Left ventricle myocardium superior (tissue), 1 donor: ENCODE results near the gene INMT. TPM values are rescaled to one million over a fixed set of nuclear protein-coding genes. Genes with fewer than 3 reads are reported as not detected.
"Not testable (repeated sequence)": the region's sequence is repeated elsewhere in the genome, so short reads cannot be mapped to it uniquely, and the experiment has no call there.

Source experiments
- ATAC-seq: fragments of 200-7000 bp; cut with Tn5 transposase; one replicate; pipeline ENCODE4 v1.9.1; 2020; ENCODE audit warnings: mild to moderate bottlenecking, moderate library complexity
- DNase-seq: peaks from one replicate; pipeline ENCODE4 v3.0.0-alpha.2; 2020
- intact Hi-C: fragments of 100-400 bp; cut with micrococcal nuclease; formaldehyde crosslinking; loops from one replicate; pipeline ENCODE4 v1.11.0; 2022
- long read RNA-seq: library from polyadenylated mRNA; unstranded; transcript quantifications from one replicate; pipeline ENCODE4 v2.0.0, GENCODE V29; 2021
- total RNA-seq: library from RNA; stranded (reverse); fragmentation: NEBNext Ultra II Directional; extraction: Animal tissue kit (Norgen Biotek cat#: 25700); gene quantifications from one replicate; pipeline ENCODE4 v1.2.1, GENCODE V29; 2021
- donor health status: DM: no; HTN: yes; CAD: no; lungs with severe emphysema.

Gene INMT
- 50.2 TPM for total RNA-seq
- long read RNA-seq, transcript INMT-201 (3 exons, 2,559 nt), result major isoform, 11 of 12 reads
- long read RNA-seq, partial matches to known transcripts, result 0 of 12 reads
- long read RNA-seq, other reads (novel, unspliced or antisense), result 0 of 12 reads

DNA sequence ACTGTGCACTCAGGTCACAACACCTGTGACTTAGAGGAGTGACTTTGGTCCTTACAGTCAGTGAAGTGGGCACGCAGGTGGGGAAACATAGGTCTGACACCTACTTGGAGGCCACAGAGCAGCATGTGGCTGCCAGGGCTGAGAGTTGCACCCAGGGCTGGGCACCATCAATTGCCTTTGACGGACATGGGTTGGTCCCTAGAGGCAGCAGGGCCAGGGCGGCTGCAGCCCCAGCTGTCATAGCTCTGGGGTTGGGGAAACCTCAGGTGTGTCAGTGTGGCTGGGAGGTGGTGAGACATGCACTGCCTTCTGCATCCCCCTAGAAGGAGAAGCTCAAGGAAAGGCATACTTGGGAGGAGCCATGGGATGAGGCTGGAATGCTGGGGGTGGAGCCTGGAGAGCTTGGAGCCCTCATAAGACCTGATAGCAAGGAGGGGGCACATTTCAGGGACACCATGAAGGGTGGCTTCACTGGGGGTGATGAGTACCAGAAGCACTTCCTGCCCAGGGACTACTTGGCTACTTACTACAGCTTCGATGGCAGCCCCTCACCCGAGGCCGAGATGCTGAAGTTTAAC lies at the start of gene INMT:
Gene INMT, plus strand, starts transcription at position 440 of the 578 bp plus-strand sequence. Its CDS starts 16 bp downstream, at position 456.
- ATAC-seq (peak; percentile 50), DNase-seq (peak; percentile 54)
- intact Hi-C loops, result no loop called here

DNA sequence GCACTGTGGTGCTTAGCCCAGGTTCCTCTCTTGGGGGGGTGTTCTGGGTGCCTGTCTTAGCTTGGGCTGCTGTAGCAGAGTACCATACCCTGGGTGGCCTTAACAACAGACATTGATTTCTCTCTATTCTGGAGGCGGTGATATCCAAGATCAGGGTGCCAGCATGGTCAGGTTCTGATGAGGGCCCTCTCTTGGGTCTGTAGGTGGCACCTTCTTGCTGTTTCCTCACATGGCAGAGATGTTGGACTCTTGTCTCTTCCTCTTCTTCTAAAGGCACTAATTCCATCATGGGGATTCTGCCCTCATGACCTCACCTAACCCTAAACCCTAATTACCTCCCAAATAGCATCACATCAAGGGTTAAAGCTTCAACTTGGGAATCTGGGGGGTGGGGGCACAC lies 49.7 kb upstream of the INMT start:
- DNase-seq (no peak), ATAC-seq (no peak)
- intact Hi-C loops, result no loop called here

GRCh38 chr7:30703756-30704155 lies 48.2 kb upstream of the INMT start:
- intact Hi-C loops, result no loop called here
- ATAC-seq, result no peak

DNA sequence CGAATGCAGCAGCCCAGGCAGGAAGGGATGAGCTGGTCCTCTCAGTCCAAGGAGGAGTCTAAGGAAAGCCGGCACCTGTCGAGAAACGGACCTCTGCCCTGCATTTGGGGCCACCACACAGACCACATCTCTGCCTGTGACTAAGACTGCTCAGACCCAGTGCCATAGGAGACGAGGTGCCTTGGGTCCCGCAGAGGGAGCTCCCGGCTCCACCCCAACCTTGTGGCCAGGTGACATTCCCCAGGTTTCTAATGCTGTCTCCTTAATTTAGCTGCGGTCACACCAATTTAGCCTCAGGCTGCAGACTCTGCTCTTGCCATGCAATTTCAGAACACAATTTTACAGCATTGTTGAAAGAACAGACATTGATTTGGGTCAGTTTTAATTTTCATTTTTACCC lies 46.9 kb upstream of the INMT start:
- ATAC-seq, result no peak
- DNase-seq, result no peak
- intact Hi-C loops, result no loop called here

More at GRCh38 chr7:30703756-30704155, 48.2 kb upstream of the INMT start:
- DNase-seq, result no peak

DNA sequence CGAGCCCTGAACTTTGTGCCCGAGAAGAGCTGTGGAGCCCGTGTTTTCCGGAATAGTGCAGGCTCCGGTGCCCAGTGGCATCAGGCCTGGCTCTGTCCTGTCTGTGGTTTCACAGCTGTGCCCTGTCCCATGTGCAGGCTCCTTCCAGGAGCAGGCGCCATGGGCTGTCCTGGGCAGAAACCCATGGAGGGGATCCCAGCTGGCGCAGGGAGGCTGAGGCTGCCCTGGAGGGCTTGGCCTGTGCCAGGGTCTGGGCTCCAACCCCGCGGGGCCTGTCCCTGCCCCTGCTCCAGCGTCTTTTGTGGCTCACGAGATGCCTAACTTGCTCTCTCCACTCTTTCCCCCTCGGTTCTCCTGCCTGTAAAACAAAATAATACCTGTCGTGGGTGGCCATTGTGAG lies 46.3 kb upstream of the INMT start:
- ATAC-seq (no peak), DNase-seq (no peak)
- intact Hi-C loops, result no loop called here

- ATAC-seq (no peak), DNase-seq (no peak)
- intact Hi-C loops, result no loop called here
These were observed 45.6 kb upstream of the INMT start for GRCh38 chr7:30706316-30706715.

DNA sequence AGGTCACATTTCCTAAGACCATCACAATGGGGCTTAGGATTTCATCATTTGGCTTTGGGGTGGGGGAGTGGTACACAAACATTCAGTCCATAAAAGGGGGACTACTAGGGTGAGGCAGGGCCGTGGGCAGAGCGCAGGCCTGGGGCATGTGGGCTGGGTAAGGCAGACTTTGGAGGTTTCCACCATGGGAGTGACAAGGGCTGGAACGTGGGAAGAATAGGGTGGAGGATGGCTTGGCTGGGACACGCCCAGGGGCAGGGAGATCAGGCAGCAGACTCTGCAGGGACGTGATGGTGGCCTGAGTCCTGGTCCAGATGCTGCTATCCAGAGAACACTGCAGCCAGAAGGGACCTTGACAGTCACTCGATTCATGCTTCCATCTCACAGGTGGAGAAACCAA lies 45.0 kb upstream of the INMT start:
- intact Hi-C loops, result no loop called here
- DNase-seq, result no peak
- peak; percentile 28 for ATAC-seq

DNA sequence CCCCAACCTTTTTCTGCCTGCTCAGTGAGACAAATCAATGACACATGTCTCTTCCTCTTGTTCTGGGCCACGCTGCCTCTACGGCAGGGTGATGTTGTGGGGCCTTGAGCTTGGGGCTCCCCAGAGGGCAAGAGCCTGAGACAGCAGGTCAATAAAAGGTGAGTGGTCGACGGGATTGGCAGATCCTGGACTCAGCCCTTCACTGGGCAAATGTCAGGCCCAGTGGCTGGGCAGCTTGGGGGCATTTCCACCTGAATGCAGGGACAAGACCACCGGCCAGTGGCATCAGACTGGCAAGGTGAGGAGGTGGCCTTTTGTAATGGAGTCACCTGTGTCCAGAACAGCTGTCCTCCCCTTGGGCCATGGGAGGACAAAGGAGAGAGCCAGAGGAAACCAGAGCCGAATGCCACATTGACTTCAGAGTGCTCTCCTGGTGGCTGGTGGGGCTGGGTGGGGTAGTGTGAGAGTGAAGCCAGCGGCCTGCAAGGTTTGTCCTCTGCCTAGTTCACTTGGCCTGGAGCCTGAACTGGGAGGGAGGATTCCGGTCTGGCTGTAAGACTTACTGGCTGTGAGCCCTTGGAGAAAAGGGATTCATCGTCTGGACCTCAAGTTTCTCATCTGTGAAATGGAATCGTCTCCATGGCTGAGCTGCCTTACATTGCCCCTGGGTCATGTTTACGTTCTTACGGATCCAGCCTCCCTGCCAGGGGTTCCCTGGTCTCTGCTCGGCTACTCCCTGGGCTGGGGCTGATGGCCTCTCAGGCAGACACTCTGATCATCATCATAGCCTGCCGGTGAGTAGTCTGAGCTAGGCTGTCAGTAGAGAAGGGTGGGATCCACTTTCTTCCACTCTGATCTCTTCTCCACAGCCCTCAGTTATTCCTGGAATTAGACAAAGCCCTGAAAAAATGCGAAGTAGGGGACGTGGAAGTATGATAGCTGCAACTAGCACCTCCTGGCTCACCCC lies 44.3 kb upstream of the INMT start:
- intact Hi-C loops, result no loop called here
- peak; percentile 85 for ATAC-seq

GRCh38 chr7:30708412-30708811 lies 43.5 kb upstream of the INMT start:
- DNase-seq (no peak), ATAC-seq (peak; percentile 69)
- intact Hi-C loops, result no loop called here

More for the DNA sequence above, 44.3 kb upstream of the INMT start:
- peak; percentile 68 for DNase-seq

DNA sequence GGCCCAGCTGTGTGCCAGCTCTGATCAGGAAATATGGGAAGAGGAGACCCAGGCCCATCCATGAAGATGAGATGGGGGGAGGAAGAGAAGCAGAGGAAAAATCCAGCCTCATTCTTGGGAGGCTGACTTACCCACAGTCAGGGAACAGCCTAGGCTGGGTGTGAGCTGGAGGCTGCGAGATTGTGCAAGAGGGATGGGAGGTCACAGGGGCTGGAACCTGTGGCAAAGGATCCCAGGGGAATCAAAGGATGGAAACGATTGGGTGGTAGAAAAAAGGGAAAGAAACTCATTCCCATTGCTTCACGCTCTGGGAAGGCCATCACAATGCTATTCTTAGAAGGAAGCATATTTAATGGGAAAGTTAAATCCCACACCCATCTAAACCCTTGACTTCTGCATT lies 43.0 kb upstream of the INMT start:
- DNase-seq (peak; percentile 54), ATAC-seq (peak; percentile 85)
- intact Hi-C loops, result no loop called here

DNA sequence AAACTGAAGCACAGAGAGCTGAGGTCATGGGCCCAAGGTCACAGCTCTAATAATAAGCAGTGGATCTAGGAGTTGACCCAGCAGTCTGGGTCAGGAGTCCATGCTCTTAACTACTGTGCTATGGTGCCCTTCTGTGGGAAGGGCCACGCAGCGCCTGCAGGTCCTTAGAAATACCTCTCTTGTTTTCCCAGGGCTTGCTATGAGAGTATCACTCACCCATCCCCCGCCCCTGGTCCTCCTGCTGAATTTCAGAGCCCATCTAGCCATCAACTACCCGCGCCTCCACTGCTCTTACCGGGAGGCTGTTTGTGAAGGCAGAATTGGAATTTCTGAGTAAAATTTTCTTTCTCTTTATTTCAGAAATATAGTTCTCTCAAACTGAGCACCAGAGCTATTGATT lies 42.4 kb upstream of the INMT start:
- DNase-seq (no peak), ATAC-seq (no peak)
- intact Hi-C loops, result no loop called here

DNA sequence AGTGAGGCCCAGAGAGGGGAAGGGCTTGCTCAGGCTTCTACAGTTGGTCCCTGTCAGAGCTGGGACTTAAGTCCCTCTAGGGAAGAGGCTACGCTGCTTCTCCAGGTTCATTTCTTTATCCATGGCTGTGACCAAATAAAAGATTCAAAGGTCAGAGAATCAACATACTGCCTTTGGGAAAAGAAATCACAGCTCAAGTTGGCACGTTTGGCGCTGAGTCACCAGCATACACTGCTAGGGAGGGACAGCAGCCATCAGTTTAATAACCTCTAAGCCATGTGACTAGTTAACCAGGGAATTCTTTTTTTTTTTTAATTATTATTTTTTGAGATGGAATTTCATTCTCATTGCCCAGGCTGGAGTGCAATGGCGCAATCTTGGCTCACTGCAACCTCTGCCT lies 41.3 kb upstream of the INMT start:
- intact Hi-C loops, result no loop called here
- DNase-seq (no peak), ATAC-seq (no peak)

GRCh38 chr7:30713392-30713791 lies 38.5 kb upstream of the INMT start:
- ATAC-seq (no peak), DNase-seq (no peak)
- intact Hi-C loops, result no loop called here

DNA sequence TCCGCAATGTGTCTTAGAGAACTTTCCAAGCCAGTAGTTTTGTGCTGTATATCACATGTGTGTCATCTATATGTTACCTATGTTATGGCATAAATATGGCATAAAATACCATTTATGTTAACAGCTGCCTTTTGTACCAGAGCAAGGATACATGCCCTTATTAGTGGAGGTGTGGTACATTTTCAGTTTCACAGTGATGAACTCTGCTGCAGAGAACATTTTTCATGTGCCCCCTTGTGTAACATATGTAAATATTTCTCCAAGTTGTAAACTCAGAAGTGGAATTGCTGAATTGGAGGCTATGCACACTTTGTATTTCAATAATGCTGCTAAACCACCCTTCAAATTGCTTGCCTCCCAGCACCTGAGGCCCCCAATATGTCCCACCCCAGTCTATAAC lies 37.8 kb upstream of the INMT start:
- no peak for ATAC-seq
- intact Hi-C loops, result no loop called here
- no peak for DNase-seq

DNA sequence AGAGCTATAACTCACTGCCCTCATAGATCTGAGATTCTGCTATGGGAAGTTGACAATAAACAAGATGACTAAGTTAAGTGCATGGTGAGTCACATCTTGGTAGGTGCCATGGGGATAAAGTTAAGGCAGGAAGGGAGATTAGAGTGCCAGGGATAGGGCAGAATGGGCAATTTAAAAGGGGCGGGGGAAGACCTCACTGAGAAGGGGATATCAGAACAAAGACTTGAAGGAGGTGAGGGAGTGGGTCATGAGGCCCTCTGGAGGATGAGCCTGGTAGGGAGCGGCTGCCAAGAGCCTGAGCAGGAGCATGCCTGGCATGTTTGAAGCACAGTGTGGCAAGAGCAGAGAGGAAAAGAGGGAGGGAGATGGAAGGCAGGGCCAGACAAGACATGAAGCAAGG lies 34.8 kb upstream of the INMT start:
- intact Hi-C loops, result no loop called here
- DNase-seq (no peak), ATAC-seq (peak; percentile 51)

DNA sequence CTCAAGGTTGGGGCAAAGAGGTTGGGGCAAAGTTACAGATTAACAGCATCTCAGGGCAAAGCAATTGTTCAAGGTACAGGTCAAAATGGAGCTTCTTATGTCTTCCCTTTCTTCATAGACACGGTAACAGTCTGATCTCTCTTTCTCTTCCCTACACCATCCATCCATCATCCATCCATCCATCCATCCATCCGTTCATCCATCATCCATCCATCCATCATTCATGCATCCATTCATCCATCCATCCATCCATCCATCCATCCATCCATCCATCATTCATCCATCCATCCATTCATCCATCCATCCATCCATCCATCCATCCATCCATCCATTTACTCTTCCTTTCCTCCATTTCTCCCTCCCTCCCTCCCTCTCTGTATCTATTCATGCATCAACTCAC lies 32.5 kb upstream of the INMT start:
- intact Hi-C loops, result not testable (repeated sequence)

GRCh38 chr7:30721211-30721610 lies 30.7 kb upstream of the INMT start:
- no peak for ATAC-seq
- no peak for DNase-seq
- intact Hi-C loops, result no loop called here

More for the DNA sequence above, 32.5 kb upstream of the INMT start:
- not testable (repeated sequence) for DNase-seq, ATAC-seq

- DNase-seq, result no peak
- ATAC-seq, result no peak
- intact Hi-C loops, result no loop called here
These were observed 29.7 kb upstream of the INMT start for GRCh38 chr7:30722187-30722586.

DNA sequence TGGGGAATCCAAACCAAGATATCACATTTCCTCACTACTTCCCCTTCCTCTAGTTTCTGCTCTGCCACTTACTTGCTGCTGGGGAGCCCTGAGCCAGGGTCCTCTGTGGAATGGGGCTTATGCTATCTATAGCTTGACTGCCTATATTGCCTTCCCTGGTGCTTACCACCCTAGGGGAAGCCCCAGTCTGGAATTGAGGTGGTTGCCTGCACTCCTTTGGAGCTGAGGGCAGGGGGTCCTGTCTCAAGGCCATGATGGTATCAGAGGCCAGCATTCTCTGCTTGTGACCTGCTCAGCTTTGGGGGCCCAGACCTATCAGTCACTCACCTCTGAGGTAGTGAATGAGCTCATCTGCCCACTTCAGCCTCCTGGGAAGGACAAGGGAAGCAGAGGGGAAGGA lies 29.3 kb upstream of the INMT start:
- intact Hi-C loops, result no loop called here
- ATAC-seq (no peak), DNase-seq (no peak)

DNA sequence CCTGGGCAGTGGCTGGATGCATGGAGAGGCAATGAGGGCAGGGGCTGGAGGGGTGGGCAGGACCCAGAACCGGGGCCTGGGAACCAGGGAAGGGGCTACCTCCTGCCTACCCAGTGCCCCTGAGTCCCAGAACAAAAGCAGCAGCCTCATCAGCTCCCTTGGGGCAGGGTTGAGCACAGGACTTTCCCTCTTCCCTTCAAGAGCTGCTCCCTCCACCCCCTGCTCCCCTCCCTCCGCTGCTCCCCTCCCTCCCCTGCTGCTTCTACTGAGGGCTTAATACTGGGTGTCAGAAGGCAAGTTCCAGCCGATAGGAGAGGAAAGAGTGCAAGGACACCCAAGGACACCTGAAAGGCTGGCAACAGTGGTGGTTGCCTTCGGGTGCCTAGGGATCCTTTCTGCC lies 28.2 kb upstream of the INMT start:
- intact Hi-C loops, result no loop called here
- no peak for DNase-seq
- ATAC-seq, result no peak
